RWPE2 (cell line): Measurements from ENCODE around the gene SLC36A2.
"Not testable (repeated sequence)": the region's sequence is repeated elsewhere in the genome, so short reads cannot be mapped to it uniquely, and the experiment has no call there.

Experiments used
- ATAC-seq: fragments of 200-7000 bp; cut with Tn5 transposase; 3 replicates; pipeline ENCODE4 v1.9.1; 2021; ENCODE audit warnings: low read depth
- DNase-seq: peaks from one replicate; pipeline ENCODE4 v3.0.0-alpha.2; 2020; ENCODE audit warnings: low spot score
- H3K27ac ChIP-seq: fragments of 450-650 bp; 2 replicates; pipeline ENCODE4 v1.5.1; 2017; ENCODE audit warnings: mild to moderate bottlenecking; ENCODE audit not compliant: poor library complexity, severe bottlenecking
- H3K27me3 ChIP-seq: fragments of 250-450 bp; sonication (Bioruptor Pico); 2 replicates; pipeline ENCODE4 v1.5.1; 2021; ENCODE audit warnings: mild to moderate bottlenecking, moderate library complexity; ENCODE audit not compliant: insufficient read depth, poor library complexity, severe bottlenecking
- H3K36me3 ChIP-seq: fragments of 250-450 bp; sonication (Bioruptor Pico); 2 replicates; pipeline ENCODE4 v1.5.1; 2020; ENCODE audit warnings: low read depth, mild to moderate bottlenecking, moderate library complexity
- H3K4me1 ChIP-seq: fragments of 250-450 bp; sonication (Bioruptor Pico); 2 replicates; pipeline ENCODE4 v1.5.1; 2021; ENCODE audit warnings: mild to moderate bottlenecking, moderate library complexity; ENCODE audit not compliant: insufficient read depth, poor library complexity, severe bottlenecking
- H3K4me3 ChIP-seq: fragments of 250-450 bp; sonication (Bioruptor Pico); 2 replicates; pipeline ENCODE4 v1.5.1; 2021; ENCODE audit warnings: mild to moderate bottlenecking, moderate library complexity; ENCODE audit not compliant: severe bottlenecking
- H3K9me3 ChIP-seq: fragments of 250-450 bp; sonication (Bioruptor Pico); 2 replicates; pipeline ENCODE4 v1.5.1; 2021; ENCODE audit warnings: mild to moderate bottlenecking, moderate library complexity; ENCODE audit not compliant: severe bottlenecking
- TF ChIP-seq, protein P1 (sequence below): fragments of 450-650 bp; IDR thresholded peaks from one replicate; pipeline ENCODE4 v1.5.1; 2017; ENCODE audit warnings: mild to moderate bottlenecking, moderate library complexity; ENCODE audit not compliant: poor library complexity, severe bottlenecking

The SLC36A2 gene

DNA sequence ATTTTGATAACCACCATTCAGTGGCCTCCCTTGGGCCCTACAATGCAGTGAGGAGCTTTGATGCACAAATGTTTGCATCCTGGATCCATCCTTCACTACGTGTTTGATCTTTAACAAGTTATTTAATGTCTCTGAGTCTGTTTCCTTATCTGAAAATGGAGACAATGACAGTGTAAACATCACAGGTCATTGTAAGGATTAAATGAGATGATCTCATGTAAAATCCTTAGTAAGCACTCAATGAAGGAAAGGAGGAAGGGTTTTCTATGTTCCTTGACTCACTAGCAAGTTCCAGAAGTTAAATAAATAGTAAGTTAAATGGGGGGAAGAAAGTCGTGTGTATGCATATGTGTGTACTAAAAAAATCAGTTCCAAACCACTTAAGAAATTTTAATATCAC lies 34.0 kb downstream of the SLC36A2 start:
- Histone ChIP-seq H3K27ac (no peak overlapping the region), H3K27me3 (no peaks in the 10 kb centered on the region), H3K4me3 (no peak overlapping the region), H3K36me3 (no peaks in the 10 kb centered on the region), H3K9me3 (no peaks in the 10 kb centered on the region), H3K4me1 (no peaks in the 10 kb centered on the region)
- TF ChIP-seq, protein P1, sequence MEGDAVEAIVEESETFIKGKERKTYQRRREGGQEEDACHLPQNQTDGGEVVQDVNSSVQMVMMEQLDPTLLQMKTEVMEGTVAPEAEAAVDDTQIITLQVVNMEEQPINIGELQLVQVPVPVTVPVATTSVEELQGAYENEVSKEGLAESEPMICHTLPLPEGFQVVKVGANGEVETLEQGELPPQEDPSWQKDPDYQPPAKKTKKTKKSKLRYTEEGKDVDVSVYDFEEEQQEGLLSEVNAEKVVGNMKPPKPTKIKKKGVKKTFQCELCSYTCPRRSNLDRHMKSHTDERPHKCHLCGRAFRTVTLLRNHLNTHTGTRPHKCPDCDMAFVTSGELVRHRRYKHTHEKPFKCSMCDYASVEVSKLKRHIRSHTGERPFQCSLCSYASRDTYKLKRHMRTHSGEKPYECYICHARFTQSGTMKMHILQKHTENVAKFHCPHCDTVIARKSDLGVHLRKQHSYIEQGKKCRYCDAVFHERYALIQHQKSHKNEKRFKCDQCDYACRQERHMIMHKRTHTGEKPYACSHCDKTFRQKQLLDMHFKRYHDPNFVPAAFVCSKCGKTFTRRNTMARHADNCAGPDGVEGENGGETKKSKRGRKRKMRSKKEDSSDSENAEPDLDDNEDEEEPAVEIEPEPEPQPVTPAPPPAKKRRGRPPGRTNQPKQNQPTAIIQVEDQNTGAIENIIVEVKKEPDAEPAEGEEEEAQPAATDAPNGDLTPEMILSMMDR: no peak
- ATAC-seq: no peak
- no peak for DNase-seq

DNA sequence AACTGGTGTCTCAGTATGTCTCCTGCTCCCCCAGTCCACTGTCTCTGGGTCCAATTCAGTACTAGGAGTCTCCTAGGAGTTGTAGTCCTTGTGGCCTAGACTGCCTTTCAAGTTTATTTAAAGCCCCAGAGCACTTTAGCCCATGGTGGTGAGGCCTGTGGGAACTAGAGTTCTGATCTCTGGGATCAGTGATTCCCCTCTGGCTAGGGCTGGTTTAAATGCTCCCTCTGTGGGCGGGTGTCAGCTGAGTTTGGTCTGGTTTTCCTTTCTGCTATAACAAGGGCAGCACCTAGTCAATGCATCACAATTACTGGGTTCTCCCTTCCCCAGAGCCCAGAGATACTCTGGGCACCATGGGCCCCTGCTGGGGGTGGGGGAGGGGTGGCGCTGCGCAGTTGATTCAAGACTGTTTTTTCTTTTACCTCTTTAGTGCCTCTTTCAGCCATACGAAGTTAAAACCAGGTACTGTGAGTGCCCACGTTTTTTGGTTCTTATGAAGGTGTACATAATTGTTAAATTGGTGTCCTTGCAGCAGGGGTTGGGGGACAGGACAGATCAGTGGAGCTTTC lies 34.5 kb downstream of the SLC36A2 start:
- TF ChIP-seq, protein P1: no peak
- Histone ChIP-seq H3K4me1 (no peaks in the 10 kb centered on the region), H3K36me3 (no peaks in the 10 kb centered on the region), H3K27me3 (no peaks in the 10 kb centered on the region), H3K27ac (no peak overlapping the region), H3K4me3 (no peak overlapping the region), H3K9me3 (no peaks in the 10 kb centered on the region)
- no peak for DNase-seq
- ATAC-seq: no peak

DNA sequence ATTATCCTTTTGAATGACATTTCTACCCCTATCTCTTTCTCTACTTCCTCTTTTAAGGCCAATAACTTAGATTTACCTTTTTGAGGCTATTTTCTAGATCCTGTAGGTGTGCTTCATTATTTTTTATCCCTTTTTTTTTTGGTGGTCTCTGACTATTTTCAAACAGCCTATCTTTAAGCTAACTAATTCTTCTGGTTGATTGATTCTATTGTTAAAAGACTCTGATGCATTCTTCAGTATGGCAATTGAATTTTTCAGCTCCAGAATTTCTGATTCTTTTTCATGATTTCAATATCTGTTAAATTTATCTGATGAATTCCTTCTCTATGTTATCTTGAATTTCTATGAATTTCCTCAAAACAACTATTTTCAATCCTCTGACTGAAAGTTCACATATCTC lies 36.4 kb downstream of the SLC36A2 start:
- ATAC-seq (no peak), DNase-seq (no peak)
- H3K9me3 ChIP-seq: no peaks in the 10 kb centered on the region
- H3K36me3 ChIP-seq: no peaks in the 10 kb centered on the region
- no peaks in the 10 kb centered on the region for H3K27me3 ChIP-seq
- no peak overlapping the region for H3K4me3 ChIP-seq
- TF ChIP-seq, protein P1: no peak
- no peak overlapping the region for H3K27ac ChIP-seq
- H3K4me1 ChIP-seq: no peaks in the 10 kb centered on the region

DNA sequence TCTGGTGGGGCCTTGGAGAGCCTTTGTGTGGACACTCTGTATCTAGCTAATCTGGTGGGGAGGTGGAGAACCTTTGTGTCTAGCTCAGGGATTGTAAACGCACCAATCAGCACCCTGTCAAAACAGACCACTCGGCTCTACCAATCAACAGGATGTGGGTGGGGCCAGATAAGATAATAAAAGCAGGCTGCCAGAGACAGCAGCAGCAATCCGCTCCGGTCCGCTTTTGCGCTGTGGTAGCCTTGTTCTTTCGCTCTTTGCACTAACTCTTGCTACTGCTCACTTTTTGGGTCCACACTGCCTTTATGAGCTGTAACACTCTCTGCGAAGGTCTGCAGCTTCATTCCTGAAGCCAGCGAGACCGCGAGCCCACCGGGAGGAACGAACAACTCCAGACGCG lies 37.5 kb downstream of the SLC36A2 start:
- not testable (repeated sequence) for H3K27ac ChIP-seq, H3K9me3 ChIP-seq

DNA sequence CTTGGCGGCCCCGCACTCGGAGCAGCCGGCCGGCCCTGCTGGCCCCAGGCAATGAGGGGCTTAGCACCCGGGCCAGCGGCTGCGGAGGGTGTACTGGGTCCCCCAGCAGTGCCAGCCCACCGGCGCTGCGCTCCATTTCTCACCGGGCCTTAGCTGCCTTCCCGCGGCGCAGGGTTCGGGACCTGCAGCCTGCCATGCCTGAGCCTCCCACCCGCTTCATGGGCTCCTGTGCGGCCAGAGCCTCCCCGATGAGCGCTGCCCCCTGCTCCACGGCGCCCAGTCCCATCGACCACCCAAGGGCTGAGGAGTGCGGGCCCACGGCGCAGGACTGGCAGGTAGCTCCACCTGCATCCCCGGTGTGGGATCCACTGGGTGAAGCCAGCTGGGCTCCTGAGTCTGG lies 38.1 kb downstream of the SLC36A2 start:
- not testable (repeated sequence) for H3K36me3 ChIP-seq, H3K4me1 ChIP-seq, ATAC-seq, H3K27me3 ChIP-seq, H3K27ac ChIP-seq, DNase-seq, H3K9me3 ChIP-seq, H3K4me3 ChIP-seq

More for the DNA sequence above, 37.5 kb downstream of the SLC36A2 start:
- H3K4me1 ChIP-seq, H3K4me3 ChIP-seq, H3K36me3 ChIP-seq, ATAC-seq, DNase-seq, H3K27me3 ChIP-seq: not testable (repeated sequence)

DNA sequence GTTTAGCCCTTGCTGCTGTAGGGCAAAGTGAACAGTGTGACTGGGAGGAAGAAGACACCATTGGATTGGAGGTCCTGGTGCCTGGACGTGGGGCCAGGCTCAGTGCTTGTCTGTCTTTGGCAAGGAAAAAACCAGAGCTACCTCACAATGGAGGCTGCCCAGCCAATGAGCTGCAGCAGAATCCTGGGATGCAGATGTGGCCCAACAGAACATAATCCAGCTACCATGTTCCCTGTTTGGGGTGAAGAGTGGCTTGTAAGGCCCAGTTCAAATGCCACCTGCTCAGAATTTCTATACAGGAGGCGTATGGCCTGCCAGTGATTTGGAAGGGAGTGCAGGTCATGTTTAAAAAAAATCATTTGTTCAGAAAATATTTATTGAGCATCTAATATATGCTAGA lies 43.7 kb downstream of the SLC36A2 start, which contains the start of gene SLC36A3:
SLC36A3 (minus strand) TSS at position 101 of the 400 bp plus-strand sequence. CDS start 412 bp downstream, outside the sequence.
- TF ChIP-seq, protein P1: no peak
- ATAC-seq (no peak), DNase-seq (no peak)
- Histone ChIP-seq H3K4me1 (peaks cover 4% of the 10 kb centered on the region), H3K27me3 (no peaks in the 10 kb centered on the region), H3K27ac (no peak within 1 kb of the TSS), H3K4me3 (no peak within 1 kb of the TSS), H3K9me3 (no peaks in the 10 kb centered on the region), H3K36me3 (no peaks in the 10 kb centered on the region)
